ENCODE measurements around the gene FHIT. TPM values are rescaled to one million over a fixed set of nuclear protein-coding genes. Genes with fewer than 3 reads are reported as not detected.

FHIT gene
- total RNA-seq, 4 donors from 2014 or later = 1.6 to 12.9 (median 7.8) TPM

DNA sequence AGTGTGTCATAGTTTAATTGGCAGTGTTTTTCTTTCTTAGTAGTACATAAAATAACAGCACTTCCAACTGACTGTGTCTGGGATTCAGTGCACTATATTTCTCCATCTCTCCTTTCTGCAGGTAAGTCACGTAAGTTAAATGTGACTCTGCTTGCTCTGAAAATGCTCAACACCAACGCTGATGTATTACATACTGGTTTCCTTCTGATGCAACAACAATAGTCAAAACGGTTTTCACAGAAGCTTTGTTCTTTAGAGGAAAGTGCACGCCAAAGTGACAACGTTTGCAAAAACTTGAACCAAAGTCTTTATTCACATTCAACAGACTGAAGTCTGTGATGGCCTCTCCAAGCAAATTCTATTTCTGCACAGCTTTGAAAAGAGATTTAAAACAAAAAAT lies 1494.3 kb downstream of the FHIT start:
- H3K27ac ChIP-seq = no peak overlapping the region
- WGBS, 2 donors = 60 to 64% methylated on average over 5 of the region's 5 CpGs
- H3K9me3 ChIP-seq = no peaks in the 10 kb centered on the region
- H3K36me3 ChIP-seq = no peaks in the 10 kb centered on the region
- no peaks in the 10 kb centered on the region for H3K27me3 ChIP-seq
- H3K4me1 ChIP-seq = no peaks in the 10 kb centered on the region
- no peak for DNase-seq (ENCODE audit: low spot score in 2 of 2)
- TF ChIP-seq, protein P1, sequence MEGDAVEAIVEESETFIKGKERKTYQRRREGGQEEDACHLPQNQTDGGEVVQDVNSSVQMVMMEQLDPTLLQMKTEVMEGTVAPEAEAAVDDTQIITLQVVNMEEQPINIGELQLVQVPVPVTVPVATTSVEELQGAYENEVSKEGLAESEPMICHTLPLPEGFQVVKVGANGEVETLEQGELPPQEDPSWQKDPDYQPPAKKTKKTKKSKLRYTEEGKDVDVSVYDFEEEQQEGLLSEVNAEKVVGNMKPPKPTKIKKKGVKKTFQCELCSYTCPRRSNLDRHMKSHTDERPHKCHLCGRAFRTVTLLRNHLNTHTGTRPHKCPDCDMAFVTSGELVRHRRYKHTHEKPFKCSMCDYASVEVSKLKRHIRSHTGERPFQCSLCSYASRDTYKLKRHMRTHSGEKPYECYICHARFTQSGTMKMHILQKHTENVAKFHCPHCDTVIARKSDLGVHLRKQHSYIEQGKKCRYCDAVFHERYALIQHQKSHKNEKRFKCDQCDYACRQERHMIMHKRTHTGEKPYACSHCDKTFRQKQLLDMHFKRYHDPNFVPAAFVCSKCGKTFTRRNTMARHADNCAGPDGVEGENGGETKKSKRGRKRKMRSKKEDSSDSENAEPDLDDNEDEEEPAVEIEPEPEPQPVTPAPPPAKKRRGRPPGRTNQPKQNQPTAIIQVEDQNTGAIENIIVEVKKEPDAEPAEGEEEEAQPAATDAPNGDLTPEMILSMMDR (IDR thresholded peaks at IDR 0.05) = no peak
- TF ChIP-seq EP300 (IDR thresholded peaks at IDR 0.05) = no peak
- no peak for TF ChIP-seq POLR2A (IDR thresholded peaks at IDR 0.05)
- no peak overlapping the region for H3K4me3 ChIP-seq

DNA sequence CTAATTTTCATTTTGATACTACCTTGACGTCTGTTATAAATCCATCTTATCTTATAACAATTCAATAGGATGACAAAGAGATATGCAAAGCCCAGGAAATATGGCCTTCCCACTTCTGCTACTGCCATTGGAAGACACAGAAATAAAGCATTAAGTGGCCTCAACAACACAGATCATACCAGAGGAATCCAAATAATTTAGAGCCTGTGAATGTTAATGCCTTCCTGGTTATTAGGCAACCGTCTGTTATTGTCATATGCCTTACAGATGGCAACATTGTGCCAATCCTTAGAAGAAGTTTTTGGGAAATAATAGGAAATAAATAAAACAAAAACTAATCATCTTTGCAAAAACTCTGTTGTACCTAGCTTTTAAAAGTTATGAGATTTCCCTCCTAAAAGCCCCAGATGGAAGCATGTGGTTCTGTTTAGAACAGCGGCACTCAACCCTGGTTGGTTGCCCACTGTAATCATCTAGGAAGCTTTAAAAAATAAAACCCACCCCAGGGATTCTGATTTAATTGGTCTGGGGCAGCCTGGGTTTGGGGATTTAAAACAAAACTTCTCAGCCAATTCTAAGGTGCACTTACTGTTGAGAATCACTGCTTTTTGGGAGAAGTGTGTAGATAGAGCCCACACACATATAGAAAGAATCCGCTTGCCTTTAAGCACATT lies 1496.7 kb downstream of the FHIT start:
- Histone ChIP-seq H3K4me1 (no peaks in the 10 kb centered on the region), H3K27me3 (no peaks in the 10 kb centered on the region), H3K9me3 (no peaks in the 10 kb centered on the region), H3K4me3 (no peak overlapping the region), H3K36me3 (no peaks in the 10 kb centered on the region), H3K27ac (no peak overlapping the region)
- 80 to 84% methylated on average over 4 of the region's 4 CpGs for WGBS, 2 donors
- TF ChIP-seq, protein P1 (IDR thresholded peaks at IDR 0.05) = no peak
- no peak for TF ChIP-seq POLR2A (IDR thresholded peaks at IDR 0.05)
- no peak for TF ChIP-seq EP300 (IDR thresholded peaks at IDR 0.05)
- DNase-seq (ENCODE audit: low spot score in 2 of 2) = no peak

DNA sequence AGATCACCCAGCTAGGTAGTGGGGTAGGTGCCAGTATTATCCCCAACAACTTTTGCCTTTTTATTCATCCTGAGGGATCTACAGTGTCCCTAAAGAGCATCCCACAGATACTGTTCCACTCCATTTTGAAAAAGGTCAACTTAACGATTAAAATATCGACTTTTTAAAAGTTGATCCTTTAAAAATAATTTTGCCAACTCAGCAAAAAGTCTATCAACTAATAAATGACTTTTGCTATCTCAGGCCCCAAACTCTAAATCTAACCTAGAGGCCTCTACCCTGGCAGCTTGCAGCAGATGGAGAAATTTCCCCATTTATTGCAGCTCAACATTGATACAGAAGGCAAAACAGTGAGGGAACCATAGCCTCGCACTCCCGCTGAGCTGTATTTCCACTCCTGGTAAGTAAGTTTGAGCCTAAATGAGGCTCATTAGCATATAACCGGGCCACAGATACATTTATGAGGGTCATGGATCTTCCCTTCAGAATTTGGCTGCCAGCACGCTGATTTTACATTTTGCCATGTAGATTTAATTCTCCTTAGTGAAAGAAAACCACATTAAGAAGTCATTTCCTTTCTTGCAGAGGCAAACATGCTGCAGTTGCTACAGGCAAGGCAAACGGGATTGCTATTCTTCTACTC lies 1497.3 kb downstream of the FHIT start:
- Histone ChIP-seq H3K36me3 (no peaks in the 10 kb centered on the region), H3K27ac (no peak overlapping the region), H3K4me3 (no peak overlapping the region), H3K9me3 (no peaks in the 10 kb centered on the region), H3K4me1 (no peaks in the 10 kb centered on the region), H3K27me3 (no peaks in the 10 kb centered on the region)
- WGBS, 2 donors = 76 to 85% methylated on average over 7 of the region's 7 CpGs
- TF ChIP-seq POLR2A (IDR thresholded peaks at IDR 0.05) = no peak
- TF ChIP-seq EP300 (IDR thresholded peaks at IDR 0.05) = no peak
- TF ChIP-seq, protein P1 (IDR thresholded peaks at IDR 0.05) = no peak
- no peak for DNase-seq (ENCODE audit: low spot score in 2 of 2)

DNA sequence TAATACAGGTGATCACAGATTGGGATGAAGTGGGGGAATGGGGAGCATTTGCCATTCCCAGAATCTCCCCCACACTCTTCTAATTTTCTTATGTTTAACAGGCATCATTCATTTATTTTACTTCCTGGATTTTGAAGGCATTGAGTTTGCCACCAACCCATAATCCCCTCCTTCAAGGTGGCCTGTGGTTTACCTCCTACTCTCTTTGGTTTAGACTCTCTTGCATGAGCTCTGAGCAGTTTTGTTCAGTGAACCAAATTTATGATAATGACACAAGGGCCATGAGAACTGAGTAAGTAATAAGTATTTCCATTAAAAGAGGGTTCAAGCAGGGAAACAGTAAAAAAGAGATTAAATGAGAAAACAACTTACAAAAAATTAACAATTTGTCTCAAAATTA lies 1498.3 kb downstream of the FHIT start:
- DNase-seq (ENCODE audit: low spot score in 2 of 2) = no peak

DNA sequence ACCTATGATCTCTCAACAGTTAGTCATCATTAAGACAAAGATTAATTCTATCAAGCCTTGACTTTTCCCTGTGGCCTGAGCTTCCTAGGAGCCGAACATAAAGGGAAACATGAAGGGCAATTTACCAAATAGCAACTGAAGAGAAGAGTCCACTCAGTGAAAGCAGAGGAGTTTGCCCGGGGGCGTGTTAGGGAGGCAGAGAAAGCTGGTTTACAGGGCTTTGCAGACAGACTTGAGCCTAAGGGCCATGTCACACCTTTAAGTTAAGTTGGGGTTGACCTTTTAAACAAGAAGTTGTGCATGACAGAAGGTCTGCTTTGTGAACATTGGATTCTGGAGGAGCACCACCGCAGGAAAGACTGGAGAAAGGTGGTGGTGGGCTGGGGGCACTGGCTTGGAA lies 1499.6 kb downstream of the FHIT start:
- Histone ChIP-seq H3K36me3 (no peaks in the 10 kb centered on the region), H3K27me3 (no peaks in the 10 kb centered on the region), H3K4me3 (no peak overlapping the region), H3K27ac (no peak overlapping the region), H3K9me3 (no peaks in the 10 kb centered on the region), H3K4me1 (no peaks in the 10 kb centered on the region)
- DNase-seq (ENCODE audit: low spot score in 2 of 2) = no peak
- WGBS, 2 donors = 80 to 90% methylated on average over 4 of the region's 4 CpGs
- TF ChIP-seq EP300 (IDR thresholded peaks at IDR 0.05) (no peak), POLR2A (IDR thresholded peaks at IDR 0.05) (no peak)
- TF ChIP-seq, protein P1 (IDR thresholded peaks at IDR 0.05) = no peak

More for the DNA sequence above, 1498.3 kb downstream of the FHIT start:
- Histone ChIP-seq H3K27me3 (no peaks in the 10 kb centered on the region), H3K36me3 (no peaks in the 10 kb centered on the region), H3K4me1 (no peaks in the 10 kb centered on the region), H3K4me3 (no peak overlapping the region), H3K9me3 (no peaks in the 10 kb centered on the region), H3K27ac (no peak overlapping the region)
- TF ChIP-seq POLR2A (IDR thresholded peaks at IDR 0.05) (no peak), EP300 (IDR thresholded peaks at IDR 0.05) (no peak)
- TF ChIP-seq, protein P1 (IDR thresholded peaks at IDR 0.05) = no peak
